HCT116 (cell line): ENCODE results near the gene MAGEB6. TPM values are rescaled to one million over a fixed set of nuclear protein-coding genes. Genes with fewer than 3 reads are reported as not detected.

Experiments used
- ATAC-seq: fragments of 200-7000 bp; cut with Tn5 transposase; 2 replicates; pipeline ENCODE4 v1.9.1; 2020; ENCODE audit warnings: mild to moderate bottlenecking, moderate library complexity
- BruUV-seq: library from RNA; stranded (reverse); fragments of 400-500 nt; replicated peaks from 2 replicates; lab custom pipeline; 2021; lab: Mats Ljungman, UMichigan
- CTCF ChIA-PET: fragments of 300-600 bp; sonication (Branson Sonifier 250); formaldehyde crosslinking; loops from one replicate; lab custom pipeline; 2021; ENCODE audit warnings: antibody characterized with exemption; lab: Charles Lee
- POLR2A ChIA-PET: fragments of 300-600, 350-600 bp; sonication (Branson Sonifier 250); formaldehyde crosslinking; loops from one replicate; lab custom pipeline; 2021; ENCODE audit warnings: antibody characterized with exemption; lab: Charles Lee
- RAD21 ChIA-PET, 2 experiments: fragments of 300-600 bp; sonication (Branson Sonifier 250); formaldehyde crosslinking; loops; one replicate each; lab custom pipeline; 2023; ENCODE audit warnings: low total read pairs in 2 of 2; ENCODE audit not compliant: uncharacterized antibody in 2 of 2, unreplicated experiment in 2 of 2, low non-redundant PET in 1 of 2; lab: Charles Lee
- DNase-seq: peaks from one replicate; pipeline ENCODE4 v3.0.0-alpha.2; 2010; ENCODE audit warnings: low read depth, low spot score
- H2AFZ ChIP-seq: fragments of 200-600 bp; shearing (Covaris generic), sonication (generic); 2 replicates; pipeline ENCODE4 v1.6.1; 2017; ENCODE audit warnings: low read depth, mixed run types, mixed read lengths, antibody characterized with exemption, low read length; ENCODE audit not compliant: poor library complexity, severe bottlenecking
- H3K27ac ChIP-seq: 2 replicates; pipeline ENCODE4 v1.5.1; 2012; ENCODE audit warnings: low read depth, low read length
- H3K27me3 ChIP-seq: fragments of 200-600 bp; sonication (generic); 2 replicates; pipeline ENCODE4 v1.6.1; 2016; ENCODE audit warnings: mixed run types, low read length, mixed read lengths; ENCODE audit not compliant: insufficient read depth
- H3K36me3 ChIP-seq, 2 experiments: fragments of 200-500 bp in 1 of 2; fragments of 200-600 bp in 1 of 2; sonication (Bioruptor generic) in 1 of 2; sonication (generic) in 1 of 2; 2 replicates each; pipeline versions ENCODE4 v1.5.1 to v1.6.1; 2014 to 2016; ENCODE audit warnings: low read length in 2 of 2, inconsistent platforms in 1 of 2, mixed read lengths in 1 of 2, mixed run types in 1 of 2; ENCODE audit not compliant: insufficient read depth in 2 of 2, control insufficient read depth in 1 of 2
- H3K4me1 ChIP-seq, 2 experiments: fragments of 200-600 bp in 1 of 2; sonication (generic) in 1 of 2; 2 replicates each; pipeline versions ENCODE4 v1.5.1 to v1.6.1; 2012 to 2017; ENCODE audit warnings: low read length in 2 of 2, inconsistent platforms in 1 of 2, mild to moderate bottlenecking in 1 of 2, mixed read lengths in 1 of 2, mixed run types in 1 of 2, moderate library complexity in 1 of 2; ENCODE audit not compliant: insufficient read depth in 2 of 2, control insufficient read depth in 1 of 2
- H3K4me2 ChIP-seq: fragments of 200-600 bp; sonication (generic); 2 replicates; pipeline ENCODE4 v1.6.1; 2017; ENCODE audit warnings: mixed run types, low read length, mixed read lengths
- H3K4me3 ChIP-seq, 2 experiments: fragments of 200-600 bp in 1 of 2; sonication (generic) in 1 of 2; replicated peaks in 1 of 2; 2 replicates each; pipeline ENCODE4 v1.5.1; 2011 to 2016; ENCODE audit warnings: low read length in 2 of 2, control low read depth in 1 of 2, low read depth in 1 of 2, mild to moderate bottlenecking in 1 of 2, mixed read lengths in 1 of 2, mixed run types in 1 of 2
- H3K79me2 ChIP-seq: fragments of 200-600 bp; sonication (generic); 2 replicates; pipeline ENCODE4 v1.6.1; 2017; ENCODE audit warnings: mild to moderate bottlenecking, mixed run types, low read length, moderate library complexity, mixed read lengths; ENCODE audit not compliant: insufficient read depth
- H3K9ac ChIP-seq: fragments of 200-600 bp; sonication (generic); 2 replicates; pipeline ENCODE4 v1.6.1; 2016; ENCODE audit warnings: low read length, mixed read lengths
- H3K9me2 ChIP-seq: fragments of 200-600 bp; sonication (generic), shearing (Covaris generic); 2 replicates; pipeline ENCODE4 v1.6.1; 2017; ENCODE audit warnings: mixed run types, mild to moderate bottlenecking, moderate library complexity; ENCODE audit not compliant: insufficient read depth
- H3K9me3 ChIP-seq, 2 experiments: fragments of 200-500 bp in 1 of 2; fragments of 200-600 bp in 1 of 2; sonication (Bioruptor generic) in 1 of 2; sonication (generic) in 1 of 2; 2 replicates each; pipeline ENCODE4 v1.6.1; 2014 to 2017; ENCODE audit warnings: low read length in 2 of 2, mixed read lengths in 2 of 2, inconsistent platforms in 1 of 2, low read depth in 1 of 2, mild to moderate bottlenecking in 1 of 2, mixed run types in 1 of 2, moderate library complexity in 1 of 2; ENCODE audit not compliant: control insufficient read depth in 1 of 2, insufficient read depth in 1 of 2
- H4K20me1 ChIP-seq: fragments of 200-600 bp; sonication (generic), shearing (Covaris generic); 2 replicates; pipeline ENCODE4 v1.6.1; 2017; ENCODE audit warnings: mixed run types, mild to moderate bottlenecking, moderate library complexity; ENCODE audit not compliant: insufficient read depth
- ATF3 ChIP-seq: IDR thresholded peaks from 2 replicates; pipeline ENCODE4 v1.6.1; 2012
- CTCF ChIP-seq, 3 experiments: fragments of 200-600 bp in 1 of 3; sonication (generic) in 1 of 3; IDR thresholded peaks in 2 of 3; conservative IDR thresholded peaks in 1 of 3; 2 replicates each; pipeline ENCODE4 v1.5.1; 2012 to 2017; ENCODE audit warnings: low read depth in 2 of 3, low read length in 2 of 3, antibody characterized with exemption in 1 of 3, borderline replicate concordance in 1 of 3, control low read depth in 1 of 3, mild to moderate bottlenecking in 1 of 3, mixed read lengths in 1 of 3, mixed run types in 1 of 3, moderate library complexity in 1 of 3; ENCODE audit not compliant: insufficient read depth in 1 of 3
- EGR1 ChIP-seq: IDR thresholded peaks from 2 replicates; pipeline ENCODE4 v1.6.1; 2012; ENCODE audit warnings: low read depth
- EZH2 ChIP-seq: fragments of 200-600 bp; sonication (generic); IDR thresholded peaks from 2 replicates; pipeline ENCODE4 v1.6.1; 2017; ENCODE audit warnings: antibody characterized with exemption, mixed run types
- EZH2phosphoT487 ChIP-seq: fragments of 200-600 bp; IDR thresholded peaks from 2 replicates; pipeline ENCODE4 v1.6.1; 2018; ENCODE audit warnings: antibody characterized with exemption, borderline replicate concordance
- FOSL1 ChIP-seq: IDR thresholded peaks from 2 replicates; pipeline ENCODE4 v1.6.1; 2012; ENCODE audit warnings: low read depth
- MAX ChIP-seq: IDR thresholded peaks from 2 replicates; pipeline ENCODE4 v1.6.1; 2012
- POLR2A ChIP-seq: IDR thresholded peaks from 2 replicates; pipeline ENCODE4 v1.7.0; 2011; ENCODE audit warnings: borderline replicate concordance; ENCODE audit not compliant: insufficient read depth, insufficient read length; ENCODE audit errors: extremely low read depth
- RAD21 ChIP-seq: IDR thresholded peaks from 2 replicates; pipeline ENCODE4 v1.6.1; 2012; ENCODE audit warnings: low read depth, mild to moderate bottlenecking
- REST ChIP-seq: IDR thresholded peaks from 2 replicates; pipeline ENCODE4 v1.6.1; 2012; ENCODE audit warnings: low read depth
- SIN3A ChIP-seq: IDR thresholded peaks from 2 replicates; pipeline ENCODE4 v1.6.1; 2012; ENCODE audit warnings: low read depth
- SP1 ChIP-seq: IDR thresholded peaks from 2 replicates; pipeline ENCODE4 v1.6.1; 2012; ENCODE audit warnings: low read depth
- TCF7L2 ChIP-seq: IDR thresholded peaks from 2 replicates; pipeline ENCODE4 v1.7.0; 2011; ENCODE audit warnings: borderline replicate concordance, inconsistent platforms; ENCODE audit not compliant: insufficient read depth, insufficient read length; ENCODE audit errors: extremely low read depth
- YY1 ChIP-seq: IDR thresholded peaks from 2 replicates; pipeline ENCODE4 v1.6.1; 2011; ENCODE audit warnings: low read length, low read depth, moderate library complexity, mild to moderate bottlenecking; ENCODE audit not compliant: insufficient replicate concordance; ENCODE audit errors: extremely low read depth
- ZBTB33 ChIP-seq: IDR thresholded peaks from 2 replicates; pipeline ENCODE4 v1.6.1; 2011; ENCODE audit warnings: mild to moderate bottlenecking, low read length, moderate library complexity; ENCODE audit not compliant: insufficient replicate concordance; ENCODE audit errors: extremely low read depth
- ZNF274 ChIP-seq: fragments of 200-500 bp; sonication (Bioruptor generic); IDR thresholded peaks from 2 replicates; pipeline ENCODE4 v1.6.1; 2014; ENCODE audit warnings: mild to moderate bottlenecking, low read depth, low read length, inconsistent platforms
- intact Hi-C: fragments of 100-400 bp; cut with micrococcal nuclease; formaldehyde crosslinking; loops from 2 replicates; pipeline ENCODE4 v1.10.0; 2022
- total RNA-seq: library from RNA; stranded (reverse); gene quantifications from one replicate; pipeline ENCODE4 v1.2.1, GENCODE V29; 2021; ENCODE audit not compliant: unreplicated experiment

Gene MAGEB6
- total RNA-seq, 1 experiment from 2014 or later = not detected

- TF ChIP-seq YY1 (no peak), ZNF274 (no peak), RAD21 (no peak), EZH2 (no peak), EZH2phosphoT487 (no peak)
Observed at GRCh38 chrX:26146024-26146423, 46.2 kb upstream of the MAGEB6 start (continued).

DNA sequence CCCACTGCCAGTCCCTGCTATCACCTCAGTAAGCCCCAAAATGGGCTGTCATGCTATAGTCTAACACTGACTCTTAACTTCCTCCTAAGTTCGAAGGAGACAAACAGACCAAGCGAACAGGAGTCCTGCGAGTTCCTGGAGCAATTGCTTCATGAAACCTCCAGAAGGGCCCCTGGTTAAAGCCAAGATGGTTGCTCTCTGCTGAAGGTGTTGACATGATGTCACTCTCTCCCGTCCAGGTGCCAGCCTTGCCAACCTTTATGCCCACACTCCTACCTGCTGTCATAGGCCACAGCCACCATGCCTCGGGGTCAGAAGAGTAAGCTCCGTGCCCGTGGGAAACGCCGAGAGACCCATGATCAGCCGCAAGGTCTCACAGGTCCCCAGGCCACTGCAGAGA is 31.9 kb upstream of the MAGEB6 start, which contains the start of gene MAGEB6B:
MAGEB6B (plus strand) TSS at position 301 of the 400 bp plus-strand sequence; CDS start at position 301, 0 bp downstream.
- no peaks in the 10 kb centered on the region for H3K27me3 ChIP-seq
- RAD21 ChIA-PET = no interaction called here

More for the DNA sequence above, 31.9 kb upstream of the MAGEB6 start, which contains the start of gene MAGEB6B:
- Histone ChIP-seq H3K9me2 (no peaks in the 10 kb centered on the region), H3K4me2 (no peak within 1 kb of the TSS), H2AFZ (no peak within 1 kb of the TSS), H3K4me1 (no peaks in the 10 kb centered on the region), H3K9me3 (no peaks in the 10 kb centered on the region), H4K20me1 (no peaks in the 10 kb centered on the region), H3K79me2 (no peaks in the 10 kb centered on the region), H3K9ac (no peak within 1 kb of the TSS), H3K27ac (no peak within 1 kb of the TSS), H3K36me3 (no peaks in the 10 kb centered on the region), H3K4me3 (no peak within 1 kb of the TSS)
- TF ChIP-seq POLR2A (no peak), EZH2 (no peak), RAD21 (no peak), ATF3 (no peak), REST (no peak), ZBTB33 (no peak), SP1 (no peak), MAX (no peak), EGR1 (no peak), SIN3A (no peak), ZNF274 (no peak), FOSL1 (no peak), CTCF (IDR thresholded peaks at IDR 0.05 in 2 of 3, conservative IDR thresholded peaks at IDR 0.05 in 1 of 3; ENCODE audit: borderline replicate concordance in 1 of 3, insufficient read depth in 1 of 3, low read depth in 2 of 3, low read length in 2 of 3) (no peak), YY1 (no peak), TCF7L2 (no peak)
- intact Hi-C loops = no loop called here
- CTCF ChIA-PET = no interaction called here
- no peak for ATAC-seq
- DNase-seq = no peak
- BruUV-seq = no TSS peak
- POLR2A ChIA-PET = no interaction called here
